Peyer's patch (tissue), 4 donors: ENCODE results near the gene ZNF318. TPM values are rescaled to one million over a fixed set of nuclear protein-coding genes. Genes with fewer than 3 reads are reported as not detected.

Source experiments
- DNase-seq, 3 donors: peaks; one replicate each; pipeline ENCODE4 v3.0.0-alpha.2; 2017 to 2019
- H3K27ac ChIP-seq, 4 donors: fragments of 200-600 bp; sonication (generic); one replicate each; pipeline ENCODE4 v1.5.1; 2016 to 2019
- H3K27me3 ChIP-seq, 2 donors: fragments of 200-600 bp; sonication (generic); one replicate each; pipeline ENCODE4 v1.5.1; 2019
- H3K36me3 ChIP-seq, 3 donors: fragments of 200-600 bp; sonication (generic); one replicate each; pipeline ENCODE4 v1.5.1; 2016 to 2019
- H3K4me1 ChIP-seq, 4 donors: fragments of 200-600 bp; sonication (generic); one replicate each; pipeline ENCODE4 v1.5.1; 2016 to 2019
- H3K4me3 ChIP-seq, 4 donors: fragments of 200-600 bp; sonication (generic); 1 replicate in 3 of 4; 2 replicates in 1 of 4; pipeline ENCODE4 v1.5.1; 2016 to 2019; ENCODE audit warnings: mild to moderate bottlenecking in 1 of 4
- H3K9me3 ChIP-seq, 4 donors: fragments of 200-600 bp; sonication (generic); one replicate each; pipeline ENCODE4 v1.5.1; 2016 to 2019; ENCODE audit warnings: mild to moderate bottlenecking in 1 of 4
- CTCF ChIP-seq, 6 experiments: fragments of 450-650 bp in 4 of 6; fragments of 200-600 bp in 2 of 6; sonication (generic) in 1 of 6; IDR thresholded peaks; one replicate each; pipeline ENCODE4 v1.5.1; 2017 to 2019; ENCODE audit warnings: antibody characterized with exemption in 6 of 6, mild to moderate bottlenecking in 3 of 6, moderate library complexity in 1 of 6
- POLR2A ChIP-seq, 2 donors: fragments of 450-650 bp; IDR thresholded peaks; one replicate each; pipeline ENCODE4 v1.5.1; 2017; ENCODE audit warnings: antibody characterized with exemption in 2 of 2, mild to moderate bottlenecking in 2 of 2, moderate library complexity in 2 of 2
- total RNA-seq, 4 donors: library from RNA; depleted of rRNA; stranded (reverse); fragments of >200 nt; gene quantifications; one replicate each; pipeline ENCODE4 v1.1.0, GENCODE V29; 2016

ZNF318 gene
- total RNA-seq, 4 donors from 2014 or later = 16.6 to 42.9 (median 24.5) TPM

GRCh38 chr6:43408259-43408658 is 38.8 kb upstream of the ZNF318 start:
- no peak overlapping the region for H3K27ac ChIP-seq
- no peaks in the 10 kb centered on the region for H3K27me3 ChIP-seq
- no peaks in the 10 kb centered on the region for H3K4me1 ChIP-seq
- TF ChIP-seq CTCF (IDR thresholded peaks at IDR 0.05) (no peak), POLR2A (IDR thresholded peaks at IDR 0.05) (no peak)
- no peak overlapping the region for H3K4me3 ChIP-seq
- no peaks in the 10 kb centered on the region for H3K36me3 ChIP-seq
- peaks cover 0 to 4% (median 0%) of the 10 kb centered on the region in 4 donors for H3K9me3 ChIP-seq
- DNase-seq = no peak

DNA sequence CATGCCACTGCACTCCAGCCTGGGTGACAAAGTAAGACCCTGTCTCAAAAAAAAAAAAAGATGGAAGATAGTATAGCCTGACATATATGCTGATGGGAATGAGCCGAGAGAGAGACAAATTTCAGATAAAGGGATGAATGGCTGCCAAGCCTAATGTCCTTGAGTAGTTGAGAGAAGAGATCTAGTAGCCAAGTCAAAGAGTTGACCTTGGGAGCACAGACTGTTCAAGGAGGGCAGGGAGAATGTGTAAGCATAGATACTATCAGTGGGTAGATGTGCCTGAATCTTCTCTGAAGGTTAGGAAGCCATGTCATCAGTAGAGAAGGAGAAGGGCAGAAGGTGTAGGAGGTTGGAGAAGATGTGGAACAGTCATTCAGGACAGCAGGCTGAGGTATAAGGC is 37.8 kb upstream of the ZNF318 start:
- TF ChIP-seq CTCF (IDR thresholded peaks at IDR 0.05) = no peak
- no peak for TF ChIP-seq POLR2A (IDR thresholded peaks at IDR 0.05)
- H3K4me1 ChIP-seq = no peaks in the 10 kb centered on the region
- H3K9me3 ChIP-seq = no peaks in the 10 kb centered on the region
- H3K4me3 ChIP-seq = no peak overlapping the region
- no peak for DNase-seq
- H3K27me3 ChIP-seq = no peaks in the 10 kb centered on the region
- no peak overlapping the region for H3K27ac ChIP-seq
- H3K36me3 ChIP-seq = no peaks in the 10 kb centered on the region

- Histone ChIP-seq H3K9me3 (no peaks in the 10 kb centered on the region), H3K4me1 (no peaks in the 10 kb centered on the region), H3K36me3 (no peaks in the 10 kb centered on the region), H3K27me3 (no peaks in the 10 kb centered on the region), H3K4me3 (no peak overlapping the region), H3K27ac (no peak overlapping the region)
- no peak for TF ChIP-seq POLR2A (IDR thresholded peaks at IDR 0.05)
- TF ChIP-seq CTCF (IDR thresholded peaks at IDR 0.05) = no peak
- DNase-seq = no peak
These were observed 35.9 kb upstream of the ZNF318 start for GRCh38 chr6:43405354-43405753.

DNA sequence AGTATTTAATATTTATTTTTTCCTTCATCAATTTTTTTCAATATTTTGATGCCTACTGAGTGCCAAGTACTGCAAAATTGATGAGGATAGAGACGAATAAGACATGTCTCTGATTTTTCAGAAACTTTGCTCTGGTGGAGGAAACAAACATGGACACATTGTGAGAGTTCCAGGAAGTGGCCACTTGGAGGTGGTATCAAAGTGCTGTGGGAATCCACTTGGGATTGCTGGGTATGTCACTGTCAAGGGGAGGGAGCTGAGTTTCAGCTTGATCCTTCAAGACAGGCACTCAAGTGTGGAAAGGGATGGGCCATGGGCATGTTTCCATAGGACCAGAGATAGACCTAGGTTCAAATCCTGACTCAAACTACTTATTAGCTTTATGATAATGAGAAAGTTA is 33.4 kb upstream of the ZNF318 start:
- Histone ChIP-seq H3K27me3 (no peaks in the 10 kb centered on the region), H3K27ac (no peak overlapping the region), H3K36me3 (no peaks in the 10 kb centered on the region), H3K9me3 (no peaks in the 10 kb centered on the region), H3K4me1 (no peaks in the 10 kb centered on the region), H3K4me3 (no peak overlapping the region)
- TF ChIP-seq CTCF (IDR thresholded peaks at IDR 0.05) = peak in 1 of 6 experiments; percentile 5
- TF ChIP-seq POLR2A (IDR thresholded peaks at IDR 0.05) = no peak
- no peak for DNase-seq

DNA sequence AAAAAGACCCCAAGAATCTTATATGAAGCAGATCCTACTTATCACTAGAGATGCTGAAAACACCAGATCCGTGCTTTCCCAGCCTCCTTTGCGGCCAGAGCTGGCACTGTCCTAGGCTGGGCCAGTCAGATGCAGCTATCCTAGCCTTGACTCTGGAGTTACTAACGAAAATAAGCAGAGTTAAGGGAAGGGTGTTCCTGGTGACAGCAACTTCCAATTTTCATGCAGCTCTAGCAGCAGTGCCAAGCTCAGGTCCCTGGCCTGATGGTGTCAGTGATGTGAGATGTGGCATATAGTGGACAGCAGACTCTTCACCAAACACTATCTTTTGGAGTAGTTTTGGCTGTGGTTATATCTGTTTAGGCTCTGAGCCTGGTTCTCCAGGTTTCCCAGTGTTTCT is 32.3 kb upstream of the ZNF318 start:
- H3K27me3 ChIP-seq = no peaks in the 10 kb centered on the region
- no peak for TF ChIP-seq POLR2A (IDR thresholded peaks at IDR 0.05)
- H3K4me1 ChIP-seq = no peaks in the 10 kb centered on the region
- H3K4me3 ChIP-seq = no peak overlapping the region
- H3K27ac ChIP-seq = no peak overlapping the region
- no peaks in the 10 kb centered on the region for H3K36me3 ChIP-seq
- no peaks in the 10 kb centered on the region for H3K9me3 ChIP-seq
- DNase-seq = no peak

DNA sequence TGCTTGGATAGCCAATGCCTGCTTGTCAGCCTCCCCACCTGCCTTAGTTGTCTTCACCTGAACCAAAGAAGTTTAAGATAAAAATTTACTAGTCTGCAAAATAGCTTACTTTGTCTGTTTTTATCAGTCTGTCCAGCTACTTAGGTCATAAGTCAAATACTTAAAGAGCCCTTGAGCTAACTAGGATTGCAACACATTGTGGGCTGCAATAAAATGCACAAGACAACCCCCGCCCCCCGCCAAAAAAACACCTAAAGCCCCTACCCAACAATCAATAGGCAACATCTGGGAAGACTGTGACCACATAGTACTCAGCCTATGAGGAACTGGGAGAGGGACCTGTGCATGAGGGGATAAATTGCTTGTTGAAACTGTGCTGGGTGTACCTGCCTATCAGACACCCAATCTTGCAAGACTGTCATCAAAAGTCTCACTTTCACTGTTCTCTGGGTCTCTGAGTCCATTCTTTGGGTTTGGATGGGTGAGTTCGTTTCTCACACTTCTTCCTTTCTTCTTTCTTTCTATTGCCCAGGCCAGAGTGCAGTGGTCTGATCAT is 30.6 kb upstream of the ZNF318 start:
- Histone ChIP-seq H3K27ac (no peak overlapping the region), H3K4me1 (no peaks in the 10 kb centered on the region), H3K27me3 (no peaks in the 10 kb centered on the region), H3K4me3 (no peak overlapping the region), H3K36me3 (no peaks in the 10 kb centered on the region), H3K9me3 (no peaks in the 10 kb centered on the region)
- TF ChIP-seq POLR2A (IDR thresholded peaks at IDR 0.05) (no peak), CTCF (IDR thresholded peaks at IDR 0.05) (no peak)
- DNase-seq = no peak
